IPS-NIHi11 (cell line): Measurements from ENCODE around the gene PAFAH1B1.
A peak's percentile ranks its signal among the peaks of the same experiment; 100 is the strongest.
"Not testable (repeated sequence)": the region's sequence is repeated elsewhere in the genome, so short reads cannot be mapped to it uniquely, and the experiment has no call there.

Source experiments
- DNase-seq: peaks from one replicate; pipeline ENCODE4 v3.0.0; 2012; ENCODE audit warnings: mixed read lengths, low spot score

Gene PAFAH1B1

DNA sequence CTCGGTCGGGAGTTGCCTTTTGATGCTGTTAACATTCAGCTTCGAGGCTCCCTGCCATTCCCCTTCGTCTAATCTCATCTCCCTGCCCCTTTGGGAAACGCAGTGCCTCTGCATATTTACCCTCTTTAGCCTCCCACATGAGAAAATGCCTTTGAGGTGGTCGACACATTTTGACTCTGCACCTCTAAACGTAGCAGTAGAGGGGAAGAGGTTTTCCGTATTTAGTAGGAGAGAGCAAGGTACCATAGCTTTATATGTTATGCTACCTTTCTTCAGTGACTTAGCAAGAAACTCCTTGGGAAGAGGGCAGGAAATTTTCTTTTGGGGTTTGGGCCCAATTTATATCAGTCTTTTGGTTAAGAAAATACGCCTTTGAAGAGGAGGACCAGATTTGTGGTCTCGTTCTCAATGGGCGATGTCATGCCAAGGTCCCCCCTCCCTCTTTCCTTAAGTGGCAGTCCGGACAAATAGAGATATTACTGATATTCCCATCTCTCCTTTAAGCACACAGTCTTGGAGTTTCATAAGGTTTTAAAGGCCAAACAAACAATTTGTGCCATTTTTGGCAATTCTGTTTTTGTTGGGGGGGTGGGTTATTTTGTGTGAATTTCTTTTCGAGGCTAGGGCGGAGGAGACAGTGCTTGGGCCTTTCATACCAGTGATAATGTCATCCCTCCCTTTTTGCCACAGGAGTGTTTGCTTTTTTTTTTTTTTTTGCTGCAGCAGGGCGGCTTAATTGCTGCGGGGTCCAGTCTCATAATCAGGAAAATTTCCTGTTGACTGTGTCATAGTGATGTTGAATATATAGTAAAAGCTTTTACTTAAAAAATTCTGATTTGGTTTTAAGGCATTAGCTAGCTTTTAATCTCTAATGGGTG lies 1.5 kb downstream of the PAFAH1B1 start:
- DNase-seq: no peak

DNA sequence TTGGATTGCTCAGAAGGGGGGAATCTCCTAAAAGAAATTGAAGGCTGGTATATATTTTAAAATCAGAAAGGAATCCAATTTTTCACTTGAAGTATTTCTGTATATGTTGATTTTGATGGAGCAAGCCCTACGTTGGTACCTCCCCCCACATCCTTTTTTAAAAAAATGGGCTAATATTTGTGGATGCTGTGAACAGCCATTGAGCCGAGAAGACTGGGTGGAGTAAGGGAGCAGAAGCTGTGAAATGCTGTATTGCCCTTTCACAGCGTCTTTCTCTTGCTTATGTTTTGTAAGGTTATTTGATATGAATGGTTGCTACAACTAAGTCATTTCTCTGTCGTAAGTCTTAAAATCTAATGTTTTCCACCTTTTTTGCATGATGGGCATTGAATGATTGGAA lies 2.3 kb downstream of the PAFAH1B1 start:
- no peak for DNase-seq

DNA sequence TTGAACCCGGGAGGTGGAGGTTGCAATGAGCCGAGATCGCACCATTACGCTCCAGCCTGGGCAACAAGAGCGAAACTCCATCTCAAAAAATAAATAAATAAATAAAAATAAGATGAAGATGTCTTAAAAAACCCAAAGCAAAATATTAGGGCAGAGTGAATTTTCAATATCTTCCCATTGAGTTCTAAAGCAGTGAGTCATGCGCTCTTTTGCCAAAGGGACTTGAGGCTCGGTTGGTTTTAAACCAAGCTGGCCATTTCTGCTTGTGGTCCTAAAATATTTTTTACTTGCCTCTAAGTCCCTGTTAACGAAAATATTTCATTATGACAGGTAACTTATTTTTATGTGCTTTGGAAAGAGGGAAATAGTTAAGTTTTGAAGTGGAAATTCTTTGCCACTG lies 4.7 kb downstream of the PAFAH1B1 start:
- no peak for DNase-seq

DNA sequence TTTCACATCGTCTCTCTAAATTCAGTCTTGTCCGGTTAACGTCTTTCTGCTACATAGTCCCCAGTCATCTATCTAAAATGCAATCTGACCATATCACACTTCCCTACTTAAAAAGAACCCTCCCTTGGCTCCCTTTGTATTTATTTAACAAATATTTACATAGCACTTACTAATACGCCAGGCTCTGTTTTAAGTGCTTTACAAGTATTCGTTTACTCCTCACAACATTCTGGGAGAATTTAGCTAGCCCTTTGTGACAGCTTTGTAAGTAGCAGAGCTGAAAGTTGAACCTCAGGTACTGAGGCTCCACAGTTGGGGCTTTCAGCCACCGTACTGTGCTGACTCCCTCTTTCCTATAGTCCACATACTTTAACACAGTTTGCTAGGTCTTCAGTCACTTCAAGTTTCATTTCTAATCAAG lies 9.2 kb downstream of the PAFAH1B1 start:
- DNase-seq: no peak

DNA sequence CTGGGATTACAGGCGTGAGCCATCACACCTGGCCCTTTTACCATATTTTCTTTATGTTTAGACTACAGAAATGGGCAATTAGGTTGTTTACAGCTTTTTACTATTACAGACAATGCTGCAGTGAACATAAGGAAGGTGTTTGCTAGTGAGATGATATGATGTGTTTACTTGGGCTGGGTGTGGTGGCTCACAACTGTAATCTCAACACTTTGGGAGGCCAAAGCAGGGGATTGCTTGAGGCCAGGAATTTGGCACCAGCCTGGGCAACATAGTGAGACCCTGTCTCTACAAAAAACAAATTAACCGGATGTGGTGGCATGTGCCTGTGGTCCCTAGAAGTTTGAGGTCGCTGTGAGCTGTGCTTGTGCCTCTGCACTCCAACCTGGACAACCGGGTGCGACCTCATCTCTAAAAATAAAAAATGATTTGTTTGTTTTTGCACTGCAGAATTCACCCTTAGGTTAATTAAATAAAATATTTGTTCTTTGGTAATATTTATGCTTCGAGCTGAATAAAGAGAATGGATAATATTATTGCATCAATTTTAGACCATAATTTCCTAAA lies 15.0 kb downstream of the PAFAH1B1 start:
- DNase-seq: no peak

DNA sequence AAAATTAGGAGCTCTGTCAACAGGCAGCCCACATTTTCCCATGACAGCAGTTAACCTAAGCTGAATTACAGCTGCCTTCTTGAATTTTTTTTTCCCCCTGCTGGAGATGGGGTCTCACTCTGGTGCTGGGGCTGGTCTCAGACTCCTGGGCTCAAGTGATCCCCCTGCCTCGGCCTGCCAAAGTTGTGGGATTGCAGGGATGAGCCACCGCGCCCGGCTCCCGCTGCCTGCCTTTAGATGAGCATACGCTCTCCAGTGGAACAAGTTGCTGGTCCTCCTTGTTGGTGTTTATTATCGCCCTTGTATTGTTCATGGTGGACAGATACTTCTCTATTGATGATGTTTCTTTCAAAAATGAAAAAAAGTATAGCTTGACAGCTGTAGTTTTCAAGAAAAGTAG lies 15.6 kb downstream of the PAFAH1B1 start:
- DNase-seq: no peak

DNA sequence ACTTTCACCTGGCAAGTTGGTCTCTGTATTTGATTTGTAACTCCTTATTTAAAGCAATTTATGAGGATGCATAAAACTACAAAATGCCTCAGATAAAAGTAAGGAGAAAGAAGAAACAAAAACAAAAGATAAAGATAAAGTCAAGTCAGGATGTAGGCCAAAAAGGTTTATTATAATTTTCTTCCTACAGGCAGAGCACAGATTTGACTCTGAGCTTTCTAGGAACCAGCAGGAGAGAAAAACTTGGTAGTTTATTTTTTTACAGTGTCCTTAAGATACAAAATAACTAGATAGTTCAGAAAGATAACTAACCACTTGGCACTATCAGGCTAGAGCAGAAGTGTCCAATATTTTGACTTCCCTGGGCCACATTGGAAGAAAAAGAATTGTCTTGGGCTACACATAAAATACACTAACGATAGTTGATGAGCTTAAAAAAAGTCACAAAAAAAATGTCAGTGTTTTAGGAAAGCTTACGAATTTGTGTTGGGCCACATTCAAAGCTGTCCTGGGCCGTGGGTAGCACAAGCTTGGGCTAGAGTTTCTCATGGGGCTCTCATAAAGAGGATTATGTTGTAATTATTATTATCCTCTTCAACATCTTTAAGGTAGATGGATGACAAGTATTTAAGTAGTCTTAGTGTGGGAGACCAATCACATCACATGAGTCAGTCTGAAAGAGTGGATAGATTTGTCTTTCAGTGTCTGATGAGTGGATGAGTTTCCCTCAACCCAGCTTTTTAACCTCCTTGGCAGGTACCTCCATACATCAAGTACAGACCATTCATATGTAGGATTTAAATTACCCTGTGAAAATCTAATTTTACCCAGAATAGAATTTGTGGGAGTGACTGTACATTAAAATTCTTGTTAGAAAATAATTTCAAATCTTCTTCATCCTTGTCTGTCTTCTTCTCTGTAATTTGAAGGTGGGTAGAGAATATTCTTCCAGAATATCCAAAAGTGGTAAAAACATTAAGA lies 17.0 kb downstream of the PAFAH1B1 start:
- no peak for DNase-seq

DNA sequence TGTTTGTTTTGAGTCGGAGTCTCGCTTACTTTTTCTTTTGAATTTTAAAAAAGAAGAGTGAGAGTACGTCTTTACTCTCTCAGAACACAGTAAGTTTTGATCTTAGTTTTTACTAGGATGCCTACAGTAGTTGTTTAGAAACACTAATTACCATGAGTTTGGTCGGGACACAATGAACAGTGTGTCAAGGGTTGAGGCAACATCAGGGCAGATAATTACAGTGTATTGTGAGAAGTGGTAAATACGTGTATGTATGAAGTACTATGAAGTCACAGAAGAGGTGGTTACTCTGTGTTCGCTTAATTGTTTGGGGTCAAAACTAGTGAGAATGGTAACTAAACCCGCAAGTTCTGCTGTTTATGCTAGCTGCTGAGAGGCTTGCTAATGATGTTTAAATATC lies 18.2 kb downstream of the PAFAH1B1 start:
- no peak for DNase-seq

DNA sequence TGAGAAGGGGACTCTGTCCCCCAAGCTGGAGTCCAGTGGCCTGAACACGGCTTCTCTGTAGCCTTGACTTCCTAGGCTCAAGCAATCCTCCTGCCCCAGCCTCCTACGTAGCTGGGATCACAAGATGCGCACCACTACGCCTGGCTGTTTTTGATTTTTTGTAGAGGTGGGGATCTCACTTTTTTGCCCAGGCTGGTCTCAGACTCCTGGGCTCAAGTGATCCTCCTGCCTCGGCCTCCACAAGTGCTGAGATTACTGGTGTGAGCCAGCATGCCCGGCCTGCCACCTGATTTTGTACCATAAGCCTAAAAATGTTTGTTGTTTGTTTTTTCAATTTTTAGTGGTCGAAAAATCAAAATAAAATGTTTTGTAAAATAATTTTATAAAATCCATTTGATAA lies 19.2 kb downstream of the PAFAH1B1 start:
- no peak for DNase-seq

DNA sequence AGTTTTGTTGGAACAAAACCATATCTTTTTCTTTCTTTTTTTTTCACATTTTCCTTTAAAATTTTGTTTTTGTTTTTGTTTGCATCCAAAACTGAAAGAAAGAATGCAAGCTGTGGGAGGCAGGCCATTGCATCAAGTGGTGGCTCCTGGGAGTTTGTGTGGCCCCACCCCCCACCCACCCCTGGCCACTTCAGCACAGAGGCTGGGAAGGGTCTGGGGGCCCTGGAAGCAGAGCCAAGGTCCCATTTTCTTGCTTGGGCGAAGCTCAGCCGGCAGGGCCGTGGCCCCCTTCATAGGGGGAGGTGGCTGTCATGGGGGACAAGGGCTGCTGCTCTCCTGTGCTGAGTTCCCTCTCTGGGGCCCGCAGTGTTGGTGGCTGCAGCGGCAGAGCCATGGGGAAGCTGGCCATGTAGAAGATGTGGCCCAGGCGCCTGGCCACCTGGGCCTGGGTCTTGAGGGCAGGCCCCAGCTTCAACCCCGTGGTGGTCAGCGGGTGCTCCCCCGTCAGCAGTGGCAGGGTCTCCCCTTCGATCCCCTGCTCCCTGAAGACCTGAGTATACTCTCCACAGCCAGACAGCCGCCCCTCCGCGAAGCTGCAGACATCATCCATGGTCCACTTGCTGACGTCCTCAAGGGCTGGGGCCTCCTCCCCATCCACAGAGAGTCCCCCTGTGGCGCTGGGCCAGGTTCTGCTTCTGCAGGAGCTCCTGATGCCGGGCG lies 19.8 kb downstream of the PAFAH1B1 start:
- DNase-seq: peak; percentile 27

DNA sequence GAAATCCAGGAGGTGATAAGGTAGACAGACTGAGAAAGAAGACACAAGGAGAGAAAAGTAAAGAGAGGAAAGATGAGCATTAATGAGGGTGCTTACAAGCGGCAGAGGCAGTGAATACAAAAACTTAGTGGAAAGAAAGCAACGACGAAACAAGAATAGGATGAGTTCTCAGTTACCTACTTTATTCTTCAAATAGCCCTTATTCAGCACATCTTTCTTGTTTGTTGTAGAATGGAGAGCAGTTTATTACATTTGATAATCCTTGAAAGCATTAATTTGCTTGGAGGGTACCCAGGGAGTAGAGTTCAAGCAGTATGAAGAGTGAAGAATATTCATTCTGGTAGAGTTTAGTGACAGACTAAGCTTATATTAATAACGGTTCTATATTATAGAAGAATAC lies 22.4 kb downstream of the PAFAH1B1 start:
- no peak for DNase-seq

DNA sequence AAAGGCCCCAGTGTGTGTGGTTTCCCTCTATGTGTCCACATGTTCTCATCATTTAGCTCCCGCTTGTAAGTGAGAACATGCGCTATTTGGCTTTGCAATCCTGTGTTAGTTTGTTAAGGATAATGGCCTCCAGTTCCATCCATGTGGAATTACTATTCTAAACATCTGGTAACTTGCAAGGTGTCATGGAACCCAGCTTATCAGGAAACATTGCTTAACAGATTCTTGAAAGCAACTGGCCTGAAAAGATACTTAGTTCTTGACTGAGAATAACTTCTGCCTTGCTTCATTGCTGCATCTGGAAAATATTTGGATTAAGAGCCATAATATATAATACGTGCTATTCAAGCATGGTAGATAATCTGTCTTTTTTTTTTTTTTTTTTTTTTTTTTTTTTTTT lies 27.8 kb downstream of the PAFAH1B1 start:
- no peak for DNase-seq

DNA sequence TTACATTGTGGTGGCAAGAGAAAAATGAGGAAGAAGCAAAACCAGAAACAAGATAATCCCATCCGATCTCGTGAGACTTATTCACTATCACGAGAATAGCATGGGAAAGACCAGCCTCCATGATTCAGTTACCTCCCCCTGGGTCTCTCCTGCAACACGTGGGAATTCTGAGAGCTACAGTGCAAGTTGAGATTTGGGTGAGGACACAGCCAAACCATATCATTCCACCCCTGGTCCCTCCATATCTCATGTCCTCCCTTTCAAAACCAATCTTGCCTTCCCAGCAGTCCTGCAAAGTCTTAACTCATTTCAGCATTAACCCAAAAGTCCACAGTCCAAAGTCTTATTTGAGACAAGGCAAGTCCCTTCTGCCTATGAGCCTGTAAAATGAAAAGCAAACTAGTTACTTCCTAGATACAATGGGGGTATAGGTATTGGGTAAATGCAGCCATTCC lies 28.5 kb downstream of the PAFAH1B1 start:
- DNase-seq: not testable (repeated sequence)

DNA sequence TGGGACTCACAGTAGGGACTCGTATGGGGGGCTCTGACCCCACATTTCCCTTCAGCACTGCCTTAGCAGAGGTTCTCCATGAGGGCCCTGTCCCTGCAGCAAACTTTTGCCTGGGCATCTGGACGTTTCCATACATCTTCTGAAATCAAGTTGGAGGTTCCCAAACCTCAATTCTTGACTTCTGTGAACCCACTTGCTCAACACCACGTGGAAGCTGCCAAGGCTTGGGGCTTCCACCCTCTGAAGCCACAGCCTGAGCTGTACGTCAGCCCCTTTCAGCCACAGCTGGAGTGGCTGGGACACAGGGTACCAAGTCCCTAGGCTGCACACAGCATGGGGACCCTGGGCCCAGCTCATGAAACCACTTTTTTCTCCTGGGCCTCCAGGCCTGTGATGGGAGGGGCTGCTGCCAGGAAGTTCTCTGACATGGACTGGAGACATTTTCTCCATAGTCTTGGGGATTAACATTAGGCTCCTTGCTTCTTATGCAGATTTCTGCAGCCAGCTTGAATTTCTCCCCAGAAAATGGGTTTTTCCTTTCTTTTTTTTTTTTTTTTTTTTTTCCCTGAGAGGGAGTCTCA lies 29.4 kb downstream of the PAFAH1B1 start:
- DNase-seq: not testable (repeated sequence)

DNA sequence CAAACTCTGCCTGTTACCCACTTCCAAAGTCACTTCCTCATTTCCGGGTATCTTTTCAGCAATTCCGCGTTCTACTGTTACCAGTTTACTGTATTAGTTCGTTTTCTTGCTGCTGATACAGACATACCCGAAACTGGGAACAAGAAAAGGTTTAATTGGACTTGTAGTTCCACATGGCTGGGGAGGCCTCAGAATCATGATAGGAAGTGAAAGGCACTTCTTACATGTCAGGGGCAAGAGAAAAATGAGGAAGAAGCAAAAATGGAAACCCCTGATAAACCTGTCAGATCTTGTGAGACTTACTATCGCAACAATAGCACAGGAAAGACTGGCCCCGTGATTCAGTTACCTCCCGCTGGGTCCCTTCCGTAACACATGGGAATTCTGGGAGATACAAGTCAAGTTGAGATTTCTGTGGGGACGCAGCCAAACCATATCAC lies 30.9 kb downstream of the PAFAH1B1 start:
- no peak for DNase-seq

DNA sequence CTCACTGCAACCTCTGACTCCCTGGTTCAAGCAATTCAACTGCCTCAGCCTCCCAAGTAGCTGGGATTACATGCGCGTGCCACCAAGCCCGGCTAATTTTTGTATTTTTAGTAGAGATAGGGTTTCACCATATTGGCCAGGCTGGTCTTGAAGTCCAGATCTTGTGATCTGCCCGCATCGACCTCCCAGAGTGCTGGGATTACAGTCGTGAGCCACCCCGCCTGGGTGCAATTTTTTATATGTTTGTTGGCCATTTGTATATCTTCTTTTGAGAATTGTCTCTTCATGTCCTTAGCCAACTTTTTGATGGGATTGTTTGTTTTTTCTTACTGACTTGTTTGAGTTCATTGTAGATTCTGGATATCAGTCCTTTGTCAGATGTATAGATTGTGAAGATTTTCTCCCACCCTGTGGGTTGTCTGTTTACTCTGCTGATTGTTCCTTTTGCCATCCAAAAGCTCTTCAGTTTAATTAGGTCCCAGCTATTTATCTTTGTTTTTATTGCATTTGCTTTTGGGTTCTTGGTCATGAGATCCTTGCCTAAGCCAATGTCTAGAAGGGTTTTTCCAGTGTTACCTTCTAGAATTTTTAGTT lies 33.3 kb downstream of the PAFAH1B1 start:
- not testable (repeated sequence) for DNase-seq

DNA sequence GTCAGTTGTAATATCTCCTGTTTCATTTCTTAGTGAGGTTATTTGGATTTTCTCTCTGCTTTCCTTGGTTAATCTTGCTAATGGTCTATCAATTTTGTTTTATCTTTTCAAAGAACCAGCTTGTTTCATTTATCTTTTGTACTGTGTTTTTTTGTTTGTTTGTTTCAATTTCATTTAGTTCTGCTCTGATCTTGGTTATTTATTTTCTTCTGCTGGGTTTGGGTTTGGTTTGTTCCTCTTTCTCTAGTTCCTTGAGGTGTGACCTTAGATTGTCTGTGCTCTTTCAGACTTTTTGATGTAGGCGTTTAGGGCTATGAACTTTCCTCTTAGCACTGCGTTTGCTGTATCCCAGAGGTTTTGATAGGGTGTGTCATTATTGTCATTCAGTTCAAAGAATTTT lies 35.5 kb downstream of the PAFAH1B1 start:
- not testable (repeated sequence) for DNase-seq

DNA sequence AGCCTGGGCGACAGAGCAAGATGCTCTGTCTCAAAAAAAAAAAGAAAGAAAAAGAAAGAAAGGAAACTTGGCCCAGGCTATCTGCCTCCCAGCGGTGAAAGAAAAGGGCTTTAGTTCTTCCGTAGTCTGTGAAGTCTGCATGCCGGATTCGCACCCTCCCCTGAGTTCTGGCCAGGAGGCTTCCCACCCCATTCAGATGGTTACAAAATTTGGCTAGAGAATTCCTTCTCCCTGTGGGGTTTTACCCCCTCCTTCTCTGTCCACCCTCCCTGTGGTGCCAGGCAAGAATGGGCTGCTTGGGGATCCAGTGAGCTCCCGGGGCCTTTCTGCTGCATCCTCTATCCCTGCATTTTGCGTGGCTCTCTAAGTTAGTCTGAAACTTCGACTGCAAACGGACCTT lies 37.8 kb downstream of the PAFAH1B1 start:
- no peak for DNase-seq

DNA sequence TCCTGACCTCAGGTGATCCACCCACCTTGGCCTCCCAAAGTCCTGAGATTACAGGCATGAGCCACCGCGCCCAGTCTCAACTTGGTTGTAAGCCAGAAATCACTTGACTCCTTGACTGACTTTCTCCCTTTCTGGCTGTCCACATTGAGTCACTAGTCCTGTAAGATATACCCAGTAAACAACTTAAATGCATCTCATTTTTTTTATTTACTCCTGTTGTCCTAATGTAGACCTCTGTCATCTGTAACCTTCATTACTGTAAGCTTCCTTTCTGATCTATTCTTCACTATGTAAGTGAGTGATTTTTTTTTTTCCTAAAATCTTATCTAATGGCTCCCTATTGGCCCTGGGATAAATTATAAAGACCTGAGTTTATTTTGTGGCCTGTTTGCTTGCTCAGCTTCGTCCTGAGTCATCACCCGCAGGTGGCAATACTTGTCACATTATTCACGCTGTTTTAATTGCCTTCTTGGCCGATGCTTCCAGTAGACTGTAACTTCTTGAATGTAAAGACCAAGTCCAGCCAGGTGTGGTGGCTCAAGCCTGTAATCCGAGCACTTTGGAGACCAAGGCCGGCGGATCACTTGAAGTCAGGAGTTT lies 41.0 kb downstream of the PAFAH1B1 start:
- peak; percentile 26 for DNase-seq

DNA sequence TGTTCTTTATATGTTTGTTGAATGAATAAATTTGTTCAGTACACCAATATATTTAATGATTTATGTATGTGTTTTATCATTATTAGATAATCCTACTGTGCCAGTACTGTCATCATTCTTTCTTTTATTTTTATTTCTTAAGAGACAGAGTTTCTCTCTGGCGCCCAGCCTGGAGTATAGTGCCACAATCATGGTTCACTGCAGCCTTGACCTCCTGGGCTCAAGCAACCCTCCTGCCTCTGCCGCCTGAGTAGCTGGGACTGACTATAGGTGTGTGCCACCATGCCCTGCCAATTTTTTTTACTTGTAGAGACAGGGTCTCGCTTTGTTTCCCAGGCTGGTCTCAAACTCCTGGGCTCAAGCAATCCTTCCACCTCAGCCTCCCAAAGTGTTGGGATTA lies 41.8 kb downstream of the PAFAH1B1 start:
- DNase-seq: no peak
